Measurements from ENCODE around the gene THADA.

THADA gene

DNA sequence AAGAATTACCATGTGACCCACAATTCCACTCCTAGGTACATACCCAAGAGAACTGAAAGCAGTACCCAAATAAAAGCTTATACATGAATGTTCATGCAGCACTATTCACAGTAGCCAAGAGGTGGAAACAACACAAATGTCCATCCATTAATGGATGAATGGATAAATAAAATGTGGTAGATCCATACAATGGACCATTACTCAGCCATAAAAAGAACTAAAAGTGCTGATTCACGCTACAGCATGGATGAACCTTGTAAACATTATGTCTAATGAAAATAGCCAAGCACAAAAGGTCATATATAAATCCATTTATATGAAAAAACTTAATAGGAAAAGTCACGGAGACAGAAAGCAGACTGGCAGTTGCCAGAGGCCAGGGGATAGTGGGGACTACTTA, 345.8 kb downstream of the THADA start:
- Histone ChIP-seq H3K4me1 (ENCODE audit: control insufficient read depth, insufficient read depth, low read length) (no peaks in the 10 kb centered on the region), H3K9me3 (ENCODE audit: control insufficient read depth, insufficient read depth, low read depth, low read length) (no peaks in the 10 kb centered on the region), H3K27ac (ENCODE audit: extremely low read depth, low read depth, low read length) (no peak overlapping the region), H3K36me3 (ENCODE audit: control insufficient read depth in 2 of 2, insufficient read depth in 1 of 2, low read length in 2 of 2) (no peaks in the 10 kb centered on the region; a peak in 1 of 3 replicates), H3K4me3 (ENCODE audit: low read depth, low read length) (no peak overlapping the region)
- ChIA-PET POLR2A (no interaction called here), CTCF (no interaction called here)
- TF ChIP-seq KLF7 (tag by site-specific recombination; IDR thresholded peaks at IDR 0.05; ENCODE audit: borderline replicate concordance) (no peak), ZNF132 (tag by site-specific recombination; IDR thresholded peaks at IDR 0.05; ENCODE audit: borderline replicate concordance) (no peak), ZNF558 (tag by site-specific recombination; IDR thresholded peaks at IDR 0.05) (no peak), ZNF433 (tag by site-specific recombination; IDR thresholded peaks at IDR 0.05; ENCODE audit: low read depth) (no peak), ZNF302 (tag by site-specific recombination; IDR thresholded peaks at IDR 0.05; ENCODE audit: low read depth) (no peak), ZNF626 (tag by site-specific recombination; IDR thresholded peaks at IDR 0.05) (no peak), ZNF175 (tag by site-specific recombination; IDR thresholded peaks at IDR 0.05) (no peak), ZNF596 (tag by site-specific recombination; IDR thresholded peaks at IDR 0.05) (no peak), ZNF354C (tag by site-specific recombination; IDR thresholded peaks at IDR 0.05; ENCODE audit: borderline replicate concordance, low read depth) (no peak), ZBTB44 (tag by site-specific recombination; IDR thresholded peaks at IDR 0.05) (no peak), ZNF677 (tag by site-specific recombination; IDR thresholded peaks at IDR 0.05) (no peak), ZNF555 (tag by site-specific recombination; conservative IDR thresholded peaks at IDR 0.05) (no peak), ZNF768 (tag by site-specific recombination; IDR thresholded peaks at IDR 0.05) (no peak), ZNF664 (tag by site-specific recombination; IDR thresholded peaks at IDR 0.05) (no peak), ATF2 (tag by site-specific recombination; IDR thresholded peaks at IDR 0.05; ENCODE audit: low read depth) (no peak), ZNF266 (tag by site-specific recombination; IDR thresholded peaks at IDR 0.05; ENCODE audit: low read depth) (no peak), ZNF560 (tag by site-specific recombination; IDR thresholded peaks at IDR 0.05; ENCODE audit: borderline replicate concordance) (no peak), ZNF530 (tag by site-specific recombination; IDR thresholded peaks at IDR 0.05; ENCODE audit: low read depth) (no peak), ZNF223 (tag by site-specific recombination; IDR thresholded peaks at IDR 0.05) (no peak)
- TF ChIP-seq, protein P1, sequence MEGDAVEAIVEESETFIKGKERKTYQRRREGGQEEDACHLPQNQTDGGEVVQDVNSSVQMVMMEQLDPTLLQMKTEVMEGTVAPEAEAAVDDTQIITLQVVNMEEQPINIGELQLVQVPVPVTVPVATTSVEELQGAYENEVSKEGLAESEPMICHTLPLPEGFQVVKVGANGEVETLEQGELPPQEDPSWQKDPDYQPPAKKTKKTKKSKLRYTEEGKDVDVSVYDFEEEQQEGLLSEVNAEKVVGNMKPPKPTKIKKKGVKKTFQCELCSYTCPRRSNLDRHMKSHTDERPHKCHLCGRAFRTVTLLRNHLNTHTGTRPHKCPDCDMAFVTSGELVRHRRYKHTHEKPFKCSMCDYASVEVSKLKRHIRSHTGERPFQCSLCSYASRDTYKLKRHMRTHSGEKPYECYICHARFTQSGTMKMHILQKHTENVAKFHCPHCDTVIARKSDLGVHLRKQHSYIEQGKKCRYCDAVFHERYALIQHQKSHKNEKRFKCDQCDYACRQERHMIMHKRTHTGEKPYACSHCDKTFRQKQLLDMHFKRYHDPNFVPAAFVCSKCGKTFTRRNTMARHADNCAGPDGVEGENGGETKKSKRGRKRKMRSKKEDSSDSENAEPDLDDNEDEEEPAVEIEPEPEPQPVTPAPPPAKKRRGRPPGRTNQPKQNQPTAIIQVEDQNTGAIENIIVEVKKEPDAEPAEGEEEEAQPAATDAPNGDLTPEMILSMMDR (tag by site-specific recombination; IDR thresholded peaks at IDR 0.05), result no peak

DNA sequence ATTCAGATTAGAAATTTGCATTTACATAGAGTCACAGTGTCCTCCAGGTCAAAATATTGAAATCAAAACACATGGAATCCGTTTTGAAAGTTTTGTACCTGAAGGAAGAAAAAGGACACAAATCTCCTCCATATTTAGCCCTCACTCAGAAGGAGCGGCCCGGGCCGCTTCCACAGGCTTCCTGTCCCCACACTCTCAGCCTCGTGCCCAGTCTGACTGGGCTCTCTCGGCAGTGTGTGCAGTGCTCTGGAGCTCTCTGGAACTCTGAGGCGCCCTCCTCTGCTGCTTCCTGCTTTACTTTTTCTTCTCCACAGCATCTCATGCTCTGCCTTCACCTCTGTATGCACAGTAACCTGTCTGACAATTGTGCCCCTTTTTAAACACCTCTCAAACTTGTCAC, 347.2 kb downstream of the THADA start:
- no peaks in the 10 kb centered on the region; a peak in 1 of 3 replicates for H3K36me3 ChIP-seq (ENCODE audit: control insufficient read depth in 2 of 2, insufficient read depth in 1 of 2, low read length in 2 of 2)
- CTCF ChIA-PET, result interaction anchor here (0.5 to 0.7 kb wide), 2 partner anchors 19 to 71 kb away, joined by 3 read pairs; no protein-coding TSS in a partner anchor
- TF ChIP-seq ZNF510 (tag by site-specific recombination; IDR thresholded peaks at IDR 0.05; ENCODE audit: insufficient replicate concordance) (no peak), ZNF596 (tag by site-specific recombination; IDR thresholded peaks at IDR 0.05) (no peak), ZNF266 (tag by site-specific recombination; IDR thresholded peaks at IDR 0.05; ENCODE audit: low read depth) (no peak), PATZ1 (tag by site-specific recombination; IDR thresholded peaks at IDR 0.05) (no peak), ZSCAN18 (tag by site-specific recombination; IDR thresholded peaks at IDR 0.05) (no peak)
- TF ChIP-seq, protein P2, sequence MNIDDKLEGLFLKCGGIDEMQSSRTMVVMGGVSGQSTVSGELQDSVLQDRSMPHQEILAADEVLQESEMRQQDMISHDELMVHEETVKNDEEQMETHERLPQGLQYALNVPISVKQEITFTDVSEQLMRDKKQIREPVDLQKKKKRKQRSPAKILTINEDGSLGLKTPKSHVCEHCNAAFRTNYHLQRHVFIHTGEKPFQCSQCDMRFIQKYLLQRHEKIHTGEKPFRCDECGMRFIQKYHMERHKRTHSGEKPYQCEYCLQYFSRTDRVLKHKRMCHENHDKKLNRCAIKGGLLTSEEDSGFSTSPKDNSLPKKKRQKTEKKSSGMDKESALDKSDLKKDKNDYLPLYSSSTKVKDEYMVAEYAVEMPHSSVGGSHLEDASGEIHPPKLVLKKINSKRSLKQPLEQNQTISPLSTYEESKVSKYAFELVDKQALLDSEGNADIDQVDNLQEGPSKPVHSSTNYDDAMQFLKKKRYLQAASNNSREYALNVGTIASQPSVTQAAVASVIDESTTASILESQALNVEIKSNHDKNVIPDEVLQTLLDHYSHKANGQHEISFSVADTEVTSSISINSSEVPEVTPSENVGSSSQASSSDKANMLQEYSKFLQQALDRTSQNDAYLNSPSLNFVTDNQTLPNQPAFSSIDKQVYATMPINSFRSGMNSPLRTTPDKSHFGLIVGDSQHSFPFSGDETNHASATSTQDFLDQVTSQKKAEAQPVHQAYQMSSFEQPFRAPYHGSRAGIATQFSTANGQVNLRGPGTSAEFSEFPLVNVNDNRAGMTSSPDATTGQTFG (tag by site-specific recombination; IDR thresholded peaks at IDR 0.05; ENCODE audit: borderline replicate concordance), result no peak

More for the DNA sequence above, 347.2 kb downstream of the THADA start:
- Histone ChIP-seq H3K9me3 (ENCODE audit: control insufficient read depth, insufficient read depth, low read depth, low read length) (no peaks in the 10 kb centered on the region), H3K4me3 (ENCODE audit: low read depth, low read length) (no peak overlapping the region), H3K27ac (ENCODE audit: extremely low read depth, low read depth, low read length) (no peak overlapping the region), H3K4me1 (ENCODE audit: control insufficient read depth, insufficient read depth, low read length) (no peaks in the 10 kb centered on the region)
- POLR2A ChIA-PET, result no interaction called here

Data from HEK293 (cell line).